Transverse colon (tissue), 4 donors: ENCODE results near the gene GLMP.

Source experiments
- CTCF ChIP-seq, 5 experiments: fragments of 200-600 bp in 3 of 5; fragments of 450-650 bp in 2 of 5; sonication (generic) in 3 of 5; IDR thresholded peaks; 1 replicate in 2 of 5; 2 replicates in 3 of 5; pipeline ENCODE4 v1.5.1; 2016 to 2017; ENCODE audit warnings: antibody characterized with exemption in 5 of 5, inconsistent platforms in 3 of 5, mild to moderate bottlenecking in 2 of 5, moderate library complexity in 1 of 5
- POLR2AphosphoS5 ChIP-seq, 3 donors: sonication (generic); formaldehyde crosslinking; IDR thresholded peaks; one replicate each; pipeline ENCODE4 v1.6.1; 2016; ENCODE audit warnings: antibody characterized with exemption in 3 of 3

GRCh38 chr1:156293895-156294294 lies 1.6 kb downstream of the GLMP start:
- no peak for TF ChIP-seq POLR2AphosphoS5 (IDR thresholded peaks at IDR 0.05)
- TF ChIP-seq CTCF (IDR thresholded peaks at IDR 0.05): no peak
